Measurements from ENCODE around the gene MAN1A1. TPM values are rescaled to one million over a fixed set of nuclear protein-coding genes. Genes with fewer than 3 reads are reported as not detected.

The MAN1A1 gene
- total RNA-seq, 4 donors from 2014 or later = 19.0 to 34.8 (median 21.1) TPM

GRCh38 chr6:119226089-119226488 is 123.5 kb downstream of the MAN1A1 start:
- Histone ChIP-seq H3K4me1 (no peaks in the 10 kb centered on the region), H3K9me3 (no peaks in the 10 kb centered on the region), H3K4me3 (no peak overlapping the region), H3K36me3 (no peaks in the 10 kb centered on the region), H3K27ac (no peak overlapping the region), H3K27me3 (no peaks in the 10 kb centered on the region)
- TF ChIP-seq POLR2A (IDR thresholded peaks at IDR 0.05) = no peak
- TF ChIP-seq, protein P1, sequence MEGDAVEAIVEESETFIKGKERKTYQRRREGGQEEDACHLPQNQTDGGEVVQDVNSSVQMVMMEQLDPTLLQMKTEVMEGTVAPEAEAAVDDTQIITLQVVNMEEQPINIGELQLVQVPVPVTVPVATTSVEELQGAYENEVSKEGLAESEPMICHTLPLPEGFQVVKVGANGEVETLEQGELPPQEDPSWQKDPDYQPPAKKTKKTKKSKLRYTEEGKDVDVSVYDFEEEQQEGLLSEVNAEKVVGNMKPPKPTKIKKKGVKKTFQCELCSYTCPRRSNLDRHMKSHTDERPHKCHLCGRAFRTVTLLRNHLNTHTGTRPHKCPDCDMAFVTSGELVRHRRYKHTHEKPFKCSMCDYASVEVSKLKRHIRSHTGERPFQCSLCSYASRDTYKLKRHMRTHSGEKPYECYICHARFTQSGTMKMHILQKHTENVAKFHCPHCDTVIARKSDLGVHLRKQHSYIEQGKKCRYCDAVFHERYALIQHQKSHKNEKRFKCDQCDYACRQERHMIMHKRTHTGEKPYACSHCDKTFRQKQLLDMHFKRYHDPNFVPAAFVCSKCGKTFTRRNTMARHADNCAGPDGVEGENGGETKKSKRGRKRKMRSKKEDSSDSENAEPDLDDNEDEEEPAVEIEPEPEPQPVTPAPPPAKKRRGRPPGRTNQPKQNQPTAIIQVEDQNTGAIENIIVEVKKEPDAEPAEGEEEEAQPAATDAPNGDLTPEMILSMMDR (IDR thresholded peaks at IDR 0.05 in 4 of 5, conservative IDR thresholded peaks at IDR 0.05 in 1 of 5) = no peak
- DNase-seq (no peak), ATAC-seq (no peak)
- in situ Hi-C loops (cut with MboI; ENCODE audit: low sequenced_read_pairs in 4 of 4) = no loop called here
- intact Hi-C loops (cut with DNase I; ENCODE audit: low total_unique reads) = no loop called here

DNA sequence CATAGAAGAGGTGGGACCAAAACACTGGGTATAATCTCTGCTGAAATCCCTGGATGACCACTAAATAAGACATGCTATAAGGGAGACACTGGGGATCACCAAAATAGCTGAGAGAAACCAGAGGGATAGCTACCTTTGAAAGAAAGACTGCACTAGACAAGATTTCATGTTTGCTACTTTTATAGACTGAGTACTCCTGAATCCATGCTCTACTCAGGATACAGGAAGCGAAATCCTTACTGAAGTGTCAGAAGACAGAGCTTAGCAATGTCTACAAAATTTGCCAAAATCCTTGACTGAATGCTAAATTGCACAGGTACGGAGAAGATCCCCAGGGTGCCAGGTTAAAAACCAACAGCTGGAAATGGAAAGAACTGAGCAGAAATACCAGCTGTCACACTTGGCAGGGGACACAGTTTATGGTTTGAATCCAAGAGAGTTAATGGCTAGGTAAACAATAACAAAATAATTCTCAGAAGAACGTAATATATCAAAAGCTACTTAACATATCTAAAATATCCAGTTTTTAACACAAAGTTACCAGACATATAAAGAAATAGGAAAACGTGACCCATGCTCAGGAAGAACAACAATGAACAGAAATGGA is 125.4 kb downstream of the MAN1A1 start:
- H3K36me3 ChIP-seq = no peaks in the 10 kb centered on the region
- in situ Hi-C loops (cut with MboI; ENCODE audit: low sequenced_read_pairs in 4 of 4) (no loop called here), intact Hi-C loops (cut with DNase I; ENCODE audit: low total_unique reads) (no loop called here)
- no peak for DNase-seq
- no peaks in the 10 kb centered on the region for H3K27me3 ChIP-seq
- H3K4me3 ChIP-seq = no peak overlapping the region
- no peak for TF ChIP-seq POLR2A (IDR thresholded peaks at IDR 0.05)
- TF ChIP-seq, protein P1 (IDR thresholded peaks at IDR 0.05 in 4 of 5, conservative IDR thresholded peaks at IDR 0.05 in 1 of 5) = no peak
- H3K4me1 ChIP-seq = no peaks in the 10 kb centered on the region
- ATAC-seq = no peak
- no peak overlapping the region for H3K27ac ChIP-seq
- no peaks in the 10 kb centered on the region for H3K9me3 ChIP-seq

DNA sequence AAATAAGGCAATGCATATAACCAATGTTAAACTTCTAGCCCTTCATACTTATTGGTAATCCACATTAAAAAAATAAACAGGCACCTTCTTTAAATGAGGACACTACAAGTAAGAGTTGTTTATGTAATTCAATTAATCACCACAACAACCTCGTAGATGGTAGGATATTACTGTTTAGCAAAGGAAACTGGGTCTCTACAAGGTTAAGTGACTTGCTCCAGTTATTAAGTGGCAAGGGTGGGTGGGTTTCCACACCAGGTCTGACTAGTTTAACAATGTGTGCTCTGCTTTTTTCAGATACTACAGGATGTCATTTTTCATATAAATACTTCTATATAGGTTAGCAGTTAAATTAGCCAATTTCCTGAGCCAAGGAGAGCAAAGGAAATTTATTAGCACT is 129.1 kb downstream of the MAN1A1 start:
- TF ChIP-seq, protein P1 (IDR thresholded peaks at IDR 0.05 in 4 of 5, conservative IDR thresholded peaks at IDR 0.05 in 1 of 5) = no peak
- TF ChIP-seq POLR2A (IDR thresholded peaks at IDR 0.05) = no peak
- Histone ChIP-seq H3K27ac (no peak overlapping the region), H3K4me1 (no peaks in the 10 kb centered on the region), H3K4me3 (no peak overlapping the region), H3K27me3 (no peaks in the 10 kb centered on the region), H3K36me3 (no peaks in the 10 kb centered on the region), H3K9me3 (no peaks in the 10 kb centered on the region)
- ATAC-seq = no peak
- DNase-seq = no peak
- intact Hi-C loops (cut with DNase I; ENCODE audit: low total_unique reads) = no loop called here
- in situ Hi-C loops (cut with MboI; ENCODE audit: low sequenced_read_pairs in 4 of 4) = no loop called here

- no peaks in the 10 kb centered on the region for H3K36me3 ChIP-seq
- DNase-seq (no peak), ATAC-seq (no peak)
- in situ Hi-C loops (cut with MboI; ENCODE audit: low sequenced_read_pairs in 4 of 4) = no loop called here
- H3K27me3 ChIP-seq = no peaks in the 10 kb centered on the region
- TF ChIP-seq, protein P1 (IDR thresholded peaks at IDR 0.05 in 4 of 5, conservative IDR thresholded peaks at IDR 0.05 in 1 of 5) = no peak
- no peak for TF ChIP-seq POLR2A (IDR thresholded peaks at IDR 0.05)
- intact Hi-C loops (cut with DNase I; ENCODE audit: low total_unique reads) = no loop called here
- no peak overlapping the region for H3K4me3 ChIP-seq
- H3K27ac ChIP-seq = no peak overlapping the region
- no peaks in the 10 kb centered on the region for H3K4me1 ChIP-seq
- H3K9me3 ChIP-seq = no peaks in the 10 kb centered on the region
Observed at GRCh38 chr6:119218548-119218947, 131.0 kb downstream of the MAN1A1 start.

Measured in gastrocnemius medialis (tissue), 4 donors.